Omental fat pad (tissue), 4 donors: ENCODE measurements around the gene MRPL1. TPM values are rescaled to one million over a fixed set of nuclear protein-coding genes. Genes with fewer than 3 reads are reported as not detected.
A peak's percentile ranks its signal among the peaks of the same experiment; 100 is the strongest.

Source experiments
- ATAC-seq: fragments of 150-250 bp; one replicate; pipeline ENCODE4 v1.9.1; 2016; ENCODE audit warnings: mild to moderate bottlenecking, moderate library complexity; ENCODE audit not compliant: low FRiP score
- DNase-seq: peaks from one replicate; pipeline ENCODE4 v3.0.0-alpha.2; 2019; ENCODE audit warnings: low spot score
- total RNA-seq, 4 donors: library from RNA; depleted of rRNA; stranded (reverse); fragments of >200 nt; gene quantifications; one replicate each; pipeline ENCODE4 v1.1.0, GENCODE V29; 2016
- TF ChIP-seq, protein P1 (sequence below), 3 donors: fragments of 450-650 bp; IDR thresholded peaks; one replicate each; pipeline ENCODE4 v1.5.1; 2016 to 2017; ENCODE audit warnings: antibody characterized with exemption in 3 of 3, mild to moderate bottlenecking in 3 of 3, moderate library complexity in 2 of 3

MRPL1 gene
- total RNA-seq, 4 donors from 2014 or later, result 17.1 to 20.5 (median 18.7) TPM

DNA sequence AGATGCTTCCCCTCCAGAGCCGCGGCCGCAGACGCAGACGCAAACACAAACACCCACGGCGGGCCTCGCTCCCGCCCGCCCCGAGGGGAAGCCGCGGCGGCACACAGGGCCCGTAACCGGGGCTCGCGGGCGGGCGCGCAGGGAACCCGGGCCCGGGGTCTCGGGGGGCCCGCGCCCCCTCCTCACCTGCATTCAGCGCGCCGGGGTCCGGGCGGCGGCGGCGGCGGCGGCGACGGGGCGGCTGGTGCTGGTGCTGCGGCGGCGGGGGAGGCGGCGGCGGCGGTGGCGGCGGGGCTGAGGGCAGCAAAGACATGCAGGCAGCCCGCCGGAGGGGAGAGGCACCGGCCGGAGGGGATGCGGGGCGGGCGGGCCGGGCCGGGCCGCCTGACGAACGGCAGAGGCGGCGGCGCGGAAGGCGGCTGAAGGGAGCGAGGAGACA is 43.2 kb upstream of the MRPL1 start:
- DNase-seq (no peak), ATAC-seq (peak; percentile 19)
- TF ChIP-seq, protein P1, sequence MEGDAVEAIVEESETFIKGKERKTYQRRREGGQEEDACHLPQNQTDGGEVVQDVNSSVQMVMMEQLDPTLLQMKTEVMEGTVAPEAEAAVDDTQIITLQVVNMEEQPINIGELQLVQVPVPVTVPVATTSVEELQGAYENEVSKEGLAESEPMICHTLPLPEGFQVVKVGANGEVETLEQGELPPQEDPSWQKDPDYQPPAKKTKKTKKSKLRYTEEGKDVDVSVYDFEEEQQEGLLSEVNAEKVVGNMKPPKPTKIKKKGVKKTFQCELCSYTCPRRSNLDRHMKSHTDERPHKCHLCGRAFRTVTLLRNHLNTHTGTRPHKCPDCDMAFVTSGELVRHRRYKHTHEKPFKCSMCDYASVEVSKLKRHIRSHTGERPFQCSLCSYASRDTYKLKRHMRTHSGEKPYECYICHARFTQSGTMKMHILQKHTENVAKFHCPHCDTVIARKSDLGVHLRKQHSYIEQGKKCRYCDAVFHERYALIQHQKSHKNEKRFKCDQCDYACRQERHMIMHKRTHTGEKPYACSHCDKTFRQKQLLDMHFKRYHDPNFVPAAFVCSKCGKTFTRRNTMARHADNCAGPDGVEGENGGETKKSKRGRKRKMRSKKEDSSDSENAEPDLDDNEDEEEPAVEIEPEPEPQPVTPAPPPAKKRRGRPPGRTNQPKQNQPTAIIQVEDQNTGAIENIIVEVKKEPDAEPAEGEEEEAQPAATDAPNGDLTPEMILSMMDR (IDR thresholded peaks at IDR 0.05), result no peak

DNA sequence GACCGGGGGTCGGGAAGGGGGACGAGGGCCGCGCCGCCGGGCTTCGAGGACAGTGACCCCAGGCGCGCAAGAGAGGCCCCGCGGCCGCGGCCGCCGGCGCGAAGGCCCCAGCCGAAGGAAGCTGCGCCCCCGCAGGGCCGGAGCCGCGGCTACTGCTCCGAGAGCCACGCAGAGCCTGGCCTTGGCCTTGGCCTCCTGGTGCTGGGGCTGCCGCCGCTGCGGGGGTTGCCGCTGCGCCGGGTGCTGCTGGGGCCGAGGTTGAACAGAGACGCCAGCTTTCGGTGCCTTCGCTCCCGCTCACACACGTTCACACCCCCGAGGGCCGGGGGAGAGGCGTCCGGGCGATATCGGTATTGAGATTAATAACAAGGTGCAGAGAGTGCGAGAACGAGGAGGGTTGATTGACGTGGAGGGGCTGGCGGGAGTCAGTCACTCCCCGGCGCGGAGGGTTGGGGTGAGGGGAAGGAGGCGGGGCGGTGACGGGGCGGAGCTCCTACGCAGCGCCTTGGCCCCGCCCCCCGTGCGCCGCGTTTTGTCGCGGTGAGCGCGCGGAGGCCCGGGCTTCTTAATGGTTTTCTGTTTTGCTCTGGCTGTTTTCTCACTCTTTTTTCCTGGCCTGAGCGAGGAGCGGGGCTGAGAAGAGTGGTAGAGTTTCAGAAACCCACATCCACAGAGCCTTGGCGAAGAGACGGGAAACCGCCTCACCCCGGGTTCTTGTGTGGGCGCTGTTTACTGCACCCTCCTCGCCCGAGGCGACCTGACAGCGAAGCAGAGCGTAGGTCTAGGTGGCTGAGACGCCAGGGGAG is 42.6 kb upstream of the MRPL1 start:
- TF ChIP-seq, protein P1 (IDR thresholded peaks at IDR 0.05), result no peak
- DNase-seq (peak; percentile 77), ATAC-seq (peak; percentile 87)

DNA sequence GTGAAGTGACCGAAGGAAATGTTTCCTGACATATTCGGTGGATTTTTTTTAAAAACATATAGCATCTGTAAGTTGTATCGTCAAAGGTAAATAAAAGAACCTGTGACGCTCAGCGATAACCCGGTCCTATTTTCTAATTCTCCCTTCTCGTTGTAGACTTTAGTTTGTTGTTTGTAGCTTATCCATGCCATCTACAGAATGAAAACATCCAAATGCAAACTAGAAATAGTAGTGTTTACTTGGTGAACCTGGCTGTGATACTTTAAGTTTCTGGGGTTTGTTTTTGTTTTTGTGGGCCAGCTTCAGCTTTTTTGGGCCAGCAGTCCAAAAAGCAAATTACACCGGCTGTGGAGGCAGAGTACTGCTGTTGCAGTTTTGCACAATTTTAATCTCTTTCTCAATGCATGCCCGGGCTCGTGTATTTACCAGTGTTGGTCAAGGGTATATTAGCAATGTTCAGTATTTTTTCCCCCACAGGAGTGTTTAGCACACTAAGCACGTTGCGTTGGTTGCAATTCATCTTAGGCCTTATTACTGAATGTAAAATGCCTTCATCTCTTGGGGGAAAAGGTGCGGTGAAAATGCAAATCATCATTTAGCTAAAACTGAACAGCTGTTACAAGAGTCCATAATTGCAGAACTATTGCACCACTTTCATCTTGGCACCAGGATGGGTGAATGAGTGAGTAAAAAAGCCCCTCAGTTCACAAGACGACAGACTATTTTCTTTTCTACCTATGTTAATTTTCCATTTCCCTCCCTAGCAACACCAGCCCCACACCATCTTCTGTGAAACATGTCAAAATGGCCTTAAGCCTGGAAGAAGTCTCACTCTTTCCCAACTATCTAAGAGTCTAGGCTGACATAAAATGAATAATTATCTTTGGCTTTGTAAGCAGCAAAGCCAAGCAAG is 41.7 kb upstream of the MRPL1 start:
- no peak for ATAC-seq
- DNase-seq, result no peak
- TF ChIP-seq, protein P1 (IDR thresholded peaks at IDR 0.05), result no peak

DNA sequence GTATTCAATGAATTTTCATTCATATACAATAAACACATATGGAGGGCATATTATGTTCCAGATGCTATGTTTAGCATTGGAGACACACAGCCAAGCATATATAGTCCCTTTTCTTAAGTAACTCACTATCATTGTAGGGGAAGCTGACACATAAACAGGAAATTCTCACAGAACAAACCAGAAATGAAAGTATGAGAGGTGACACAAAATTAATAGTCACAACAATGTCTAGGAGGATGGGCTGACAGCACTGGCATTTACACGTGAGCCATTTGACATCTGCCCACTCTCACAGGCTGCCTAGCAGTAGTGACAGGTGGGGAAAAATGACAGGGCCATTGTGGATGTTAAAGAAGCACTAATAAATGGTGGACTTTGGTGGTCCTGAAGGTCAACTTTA is 40.9 kb upstream of the MRPL1 start:
- no peak for DNase-seq
- TF ChIP-seq, protein P1 (IDR thresholded peaks at IDR 0.05), result no peak

DNA sequence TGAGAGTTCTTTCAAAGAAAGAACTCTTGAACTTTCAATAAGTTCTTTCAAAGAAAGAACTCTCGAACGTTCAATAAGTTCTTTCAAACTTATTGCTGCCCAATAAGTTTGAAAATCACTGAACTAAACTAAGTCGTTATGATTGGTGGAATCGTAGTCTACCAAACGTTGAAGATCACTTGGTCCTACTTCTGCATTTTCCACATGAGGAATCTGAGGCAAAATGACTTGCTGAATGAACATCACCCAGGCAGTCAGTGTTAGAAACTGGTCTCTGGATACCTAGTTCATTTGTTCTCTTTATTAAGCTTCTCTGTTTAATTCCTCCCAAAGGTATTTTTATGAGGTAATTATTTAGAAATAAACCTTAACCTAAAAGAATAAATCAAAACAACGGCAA is 36.4 kb upstream of the MRPL1 start:
- ATAC-seq (no peak), DNase-seq (no peak)
- TF ChIP-seq, protein P1 (IDR thresholded peaks at IDR 0.05), result no peak

More for the DNA sequence above, 40.9 kb upstream of the MRPL1 start:
- no peak for ATAC-seq

DNA sequence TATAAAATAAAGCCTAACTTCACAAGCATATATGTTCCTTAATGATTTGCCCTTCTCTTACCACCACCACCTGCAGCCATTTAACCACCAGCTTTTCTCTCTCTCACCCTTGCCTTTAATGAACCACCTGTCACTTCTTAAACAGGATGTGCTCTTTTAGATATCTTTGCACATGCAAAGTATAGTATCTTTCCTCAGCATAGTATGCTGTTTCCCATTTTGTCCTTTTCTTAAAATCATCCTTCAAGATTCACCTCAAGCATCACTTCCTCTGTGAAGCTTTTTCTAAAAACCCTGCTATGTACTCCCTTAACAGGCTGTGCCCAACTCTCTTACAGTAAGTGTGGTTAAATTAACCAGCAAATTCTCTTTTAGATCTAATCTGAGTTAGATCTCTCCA is 35.3 kb upstream of the MRPL1 start:
- TF ChIP-seq, protein P1 (IDR thresholded peaks at IDR 0.05), result no peak
- no peak for DNase-seq
- ATAC-seq, result no peak
